Liver (tissue), 9 donors: Measurements from ENCODE around the gene BEST3. TPM values are rescaled to one million over a fixed set of nuclear protein-coding genes. Genes with fewer than 3 reads are reported as not detected.

Experiments
- DNase-seq: peaks from one replicate; pipeline ENCODE4 v3.0.0-alpha.2; 2017; ENCODE audit warnings: low spot score
- H3K27ac ChIP-seq, 2 donors: one replicate each; pipeline ENCODE4 v1.7.0; 2013; ENCODE audit warnings: inconsistent platforms in 2 of 2, low read length in 2 of 2, control low read depth in 1 of 2, low read depth in 1 of 2, mild to moderate bottlenecking in 1 of 2
- H3K27me3 ChIP-seq, 4 donors: one replicate each; pipeline versions ENCODE4 v1.6.1 to v1.7.0; 2013; ENCODE audit warnings: low read length in 3 of 4, inconsistent platforms in 1 of 4, mild to moderate bottlenecking in 1 of 4, moderate library complexity in 1 of 4; ENCODE audit not compliant: control insufficient read depth in 4 of 4, insufficient read depth in 4 of 4
- H3K36me3 ChIP-seq, 4 donors: one replicate each; pipeline versions ENCODE4 v1.6.1 to v1.7.0; 2013; ENCODE audit warnings: low read length in 3 of 4, mild to moderate bottlenecking in 3 of 4, low read depth in 1 of 4, moderate library complexity in 1 of 4; ENCODE audit not compliant: control insufficient read depth in 4 of 4, insufficient read depth in 3 of 4
- H3K4me1 ChIP-seq, 4 donors: one replicate each; pipeline versions ENCODE4 v1.6.1 to v1.7.0; 2013; ENCODE audit warnings: low read length in 3 of 4, mild to moderate bottlenecking in 3 of 4, moderate library complexity in 1 of 4; ENCODE audit not compliant: control insufficient read depth in 4 of 4, insufficient read depth in 4 of 4
- H3K4me3 ChIP-seq, 3 donors: one replicate each; pipeline versions ENCODE4 v1.6.1 to v1.7.0; 2013; ENCODE audit warnings: low read length in 3 of 3, control low read depth in 1 of 3, low read depth in 1 of 3, mild to moderate bottlenecking in 1 of 3
- H3K9ac ChIP-seq, 2 donors: one replicate each; pipeline ENCODE4 v1.7.0; 2013; ENCODE audit warnings: low read length in 2 of 2, mild to moderate bottlenecking in 2 of 2, moderate library complexity in 2 of 2, control low read depth in 1 of 2, low read depth in 1 of 2
- H3K9me3 ChIP-seq, 4 donors: one replicate each; pipeline versions ENCODE4 v1.6.1 to v1.7.0; 2013; ENCODE audit warnings: low read length in 3 of 4; ENCODE audit not compliant: control insufficient read depth in 4 of 4
- ATF3 ChIP-seq: IDR thresholded peaks from 2 replicates; pipeline ENCODE4 v1.6.1; 2016; ENCODE audit warnings: antibody characterized with exemption
- CTCF ChIP-seq: fragments of 150-350 bp; IDR thresholded peaks from 2 replicates; pipeline ENCODE4 v1.5.1; 2017; ENCODE audit warnings: improper control_type of control experiment, low read depth, low read length; ENCODE audit not compliant: missing input control
- EGR1 ChIP-seq, 2 donors: IDR thresholded peaks; 2 replicates each; pipeline ENCODE4 v1.6.1; 2016 to 2018; ENCODE audit warnings: antibody characterized with exemption in 2 of 2, low read depth in 2 of 2
- FOXA1 ChIP-seq: IDR thresholded peaks from 2 replicates; pipeline ENCODE4 v1.6.1; 2016; ENCODE audit warnings: antibody characterized with exemption
- FOXA2 ChIP-seq: IDR thresholded peaks from 2 replicates; pipeline ENCODE4 v1.6.1; 2016; ENCODE audit warnings: antibody characterized with exemption
- GABPA ChIP-seq, 2 donors: IDR thresholded peaks in 1 of 2; conservative IDR thresholded peaks in 1 of 2; 2 replicates each; pipeline ENCODE4 v1.6.1; 2016; ENCODE audit warnings: antibody characterized with exemption in 2 of 2, mild to moderate bottlenecking in 1 of 2, moderate library complexity in 1 of 2
- HNF4A ChIP-seq, 2 donors: conservative IDR thresholded peaks; 2 replicates each; pipeline ENCODE4 v1.6.1; 2016; ENCODE audit warnings: antibody characterized with exemption in 2 of 2, mild to moderate bottlenecking in 2 of 2
- HNF4G ChIP-seq: IDR thresholded peaks from 2 replicates; pipeline ENCODE4 v1.6.1; 2016; ENCODE audit warnings: antibody characterized with exemption
- JUND ChIP-seq, 2 donors: IDR thresholded peaks; 2 replicates each; pipeline ENCODE4 v1.6.1; 2016; ENCODE audit warnings: antibody characterized with exemption in 2 of 2
- MAX ChIP-seq: IDR thresholded peaks from 2 replicates; pipeline ENCODE4 v1.6.1; 2016; ENCODE audit warnings: antibody characterized with exemption
- NR2F2 ChIP-seq: IDR thresholded peaks from 2 replicates; pipeline ENCODE4 v1.6.1; 2016; ENCODE audit warnings: antibody characterized with exemption
- RAD21 ChIP-seq, 2 donors: IDR thresholded peaks; 2 replicates each; pipeline ENCODE4 v1.6.1; 2016; ENCODE audit warnings: antibody characterized with exemption in 2 of 2, mild to moderate bottlenecking in 2 of 2
- REST ChIP-seq: IDR thresholded peaks from 2 replicates; pipeline ENCODE4 v1.6.1; 2016; ENCODE audit warnings: antibody characterized with exemption, mild to moderate bottlenecking
- RXRA ChIP-seq, 2 donors: IDR thresholded peaks; 2 replicates each; pipeline ENCODE4 v1.6.1; 2017 to 2018; ENCODE audit warnings: antibody characterized with exemption in 2 of 2, mild to moderate bottlenecking in 1 of 2
- TAF1 ChIP-seq: conservative IDR thresholded peaks from 2 replicates; pipeline ENCODE4 v1.6.1; 2016; ENCODE audit warnings: antibody characterized with exemption, mild to moderate bottlenecking
- YY1 ChIP-seq: IDR thresholded peaks from 2 replicates; pipeline ENCODE4 v1.6.1; 2016; ENCODE audit warnings: antibody characterized with exemption, mild to moderate bottlenecking
- ZBTB33 ChIP-seq: IDR thresholded peaks from 2 replicates; pipeline ENCODE4 v1.6.1; 2016; ENCODE audit warnings: antibody characterized with exemption
- WGBS: extraction: QIAGEN DNeasy Blood & Tissue Kit; methylation state at CpG from one replicate; pipeline ENCODE4 v1.1.7; 2013; 5-methylcytosine and 5-hydroxymethylcytosine counted together
- polyA plus RNA-seq, 2 donors: library from polyadenylated mRNA; stranded (reverse) in 1 of 2; unstranded in 1 of 2; fragments of 200-250 nt in 1 of 2; fragments of >200 nt in 1 of 2; fragmentation: Nextera tagmentation in 1 of 2; extraction: Ambion mirVana in 1 of 2; gene quantifications; one replicate each; pipeline versions ENCODE4 v1.2.1 to v1.2.3, GENCODE V29; 2013 to 2015
- total RNA-seq, 2 donors: library from RNA; depleted of rRNA; stranded (reverse); fragments of >200 nt; gene quantifications; one replicate each; pipeline ENCODE4 v1.2.3, GENCODE V29; 2014
- donor health status: healthy.
- donor health status: healthy.
- donor health status: healthy.
- donor health status: healthy.
- donor health status: healthy.

The BEST3 gene
- total and polyA plus RNA-seq, 4 donors: 0.89 TPM; not detected in 3

GRCh38 chr12:69679119-69679518 is 20.0 kb downstream of the BEST3 start:
- H3K27me3 ChIP-seq: no peaks in the 10 kb centered on the region
- no peaks in the 10 kb centered on the region for H3K36me3 ChIP-seq
- no peak for TF ChIP-seq TAF1
- 90% methylated on average over 4 of the region's 4 CpGs for WGBS
- H3K9me3 ChIP-seq: no peaks in the 10 kb centered on the region
- H3K9ac ChIP-seq: no peak overlapping the region
- no peak overlapping the region for H3K4me3 ChIP-seq
- DNase-seq: no peak
- peaks cover 0 to 5% (median 1%) of the 10 kb centered on the region in 4 donors for H3K4me1 ChIP-seq
- H3K27ac ChIP-seq: no peak overlapping the region

GRCh38 chr12:69676257-69677012 is 22.7 kb downstream of the BEST3 start:
- Histone ChIP-seq H3K9ac (no peak overlapping the region), H3K27ac (no peak overlapping the region), H3K36me3 (no peaks in the 10 kb centered on the region), H3K4me3 (no peak overlapping the region), H3K4me1 (no peaks in the 10 kb centered on the region), H3K9me3 (no peaks in the 10 kb centered on the region), H3K27me3 (no peaks in the 10 kb centered on the region)
- DNase-seq: no peak
- TF ChIP-seq EGR1 (IDR thresholded peaks at IDR 0.05; ENCODE audit: low read depth in 2 of 2): no peak
- no peak for TF ChIP-seq RAD21 (IDR thresholded peaks at IDR 0.05)
- no peak for TF ChIP-seq JUND (IDR thresholded peaks at IDR 0.05)
- TF ChIP-seq ATF3: no peak
- TF ChIP-seq TAF1: no peak
- TF ChIP-seq RXRA (IDR thresholded peaks at IDR 0.05): no peak
- TF ChIP-seq FOXA2: no peak
- no peak for TF ChIP-seq FOXA1
- no peak for TF ChIP-seq MAX
- no peak for TF ChIP-seq CTCF
- no peak for TF ChIP-seq ZBTB33
- TF ChIP-seq GABPA (IDR thresholded peaks at IDR 0.05 in 1 of 2, conservative IDR thresholded peaks at IDR 0.05 in 1 of 2): no peak
- TF ChIP-seq HNF4A (conservative IDR thresholded peaks at IDR 0.05): no peak
- no peak for TF ChIP-seq YY1
- WGBS: 94% methylated on average over 8 of the region's 8 CpGs

- TF ChIP-seq RAD21 (IDR thresholded peaks at IDR 0.05): no peak
- TF ChIP-seq NR2F2: no peak
- no peak for TF ChIP-seq CTCF
- no peak for TF ChIP-seq EGR1 (IDR thresholded peaks at IDR 0.05; ENCODE audit: low read depth in 2 of 2)
- no peak for TF ChIP-seq HNF4G
- TF ChIP-seq GABPA (IDR thresholded peaks at IDR 0.05 in 1 of 2, conservative IDR thresholded peaks at IDR 0.05 in 1 of 2): no peak
- TF ChIP-seq REST: no peak
- Histone ChIP-seq H3K9me3 (no peaks in the 10 kb centered on the region), H3K27ac (no peak overlapping the region), H3K9ac (no peak overlapping the region), H3K27me3 (no peaks in the 10 kb centered on the region), H3K4me3 (no peak overlapping the region), H3K4me1 (no peaks in the 10 kb centered on the region), H3K36me3 (no peaks in the 10 kb centered on the region)
- no peak for DNase-seq
- WGBS: 86% methylated on average over 2 of the region's 2 CpGs
Measured at GRCh38 chr12:69672195-69672594, 26.9 kb downstream of the BEST3 start.
